DMS114 treated with DMSO at 0.1 percent for 48 hours (cell line): ENCODE data around the gene FSD1.
"Not testable (repeated sequence)": the region's sequence is repeated elsewhere in the genome, so short reads cannot be mapped to it uniquely, and the experiment has no call there.

Experiments
- DNase-seq: peaks from one replicate; lab custom pipeline; 2025; ENCODE audit not compliant: unreplicated experiment; lab: John Stamatoyannopoulos, UW

The FSD1 gene

DNA sequence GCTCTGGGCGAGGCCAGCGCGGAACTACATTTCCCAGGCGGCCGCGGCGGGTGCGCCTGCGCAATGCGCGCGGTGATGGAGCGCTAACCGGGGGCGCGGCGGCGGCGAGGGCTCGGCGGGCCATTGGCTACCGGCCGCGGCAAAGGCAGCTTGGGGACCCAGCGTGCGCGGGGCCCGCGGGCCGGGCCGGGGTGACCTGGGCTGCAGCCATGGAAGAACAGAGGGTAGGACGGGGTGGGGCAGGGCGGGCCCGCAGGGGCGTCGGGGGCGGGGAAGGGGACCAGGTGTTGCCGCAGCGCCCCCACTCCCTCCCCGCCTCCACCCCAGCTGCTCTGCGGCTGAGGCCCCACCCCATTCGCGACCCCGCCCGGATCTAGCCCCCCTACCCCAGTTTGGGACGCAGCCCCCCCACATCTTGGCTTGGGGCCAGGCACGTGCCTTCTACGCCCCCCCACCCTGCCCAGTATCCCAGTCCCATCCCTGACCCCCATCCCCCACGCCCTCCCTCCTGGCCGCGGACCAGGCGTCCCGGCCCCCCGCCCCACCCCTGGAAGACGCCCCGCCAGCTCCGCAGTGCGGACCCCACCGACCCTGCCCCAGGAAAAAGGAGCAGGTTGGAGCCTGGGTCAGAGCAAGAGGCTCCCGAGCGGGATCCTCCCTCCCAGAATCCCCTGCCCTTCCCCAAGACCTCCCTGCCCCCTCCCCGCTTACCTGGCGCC lies at the start of gene FSD1:
Gene FSD1 (plus strand): TSS at position 61 of the 719 bp plus-strand sequence. CDS start 149 bp downstream, at position 210.
- peak; percentile 16 for DNase-seq

DNA sequence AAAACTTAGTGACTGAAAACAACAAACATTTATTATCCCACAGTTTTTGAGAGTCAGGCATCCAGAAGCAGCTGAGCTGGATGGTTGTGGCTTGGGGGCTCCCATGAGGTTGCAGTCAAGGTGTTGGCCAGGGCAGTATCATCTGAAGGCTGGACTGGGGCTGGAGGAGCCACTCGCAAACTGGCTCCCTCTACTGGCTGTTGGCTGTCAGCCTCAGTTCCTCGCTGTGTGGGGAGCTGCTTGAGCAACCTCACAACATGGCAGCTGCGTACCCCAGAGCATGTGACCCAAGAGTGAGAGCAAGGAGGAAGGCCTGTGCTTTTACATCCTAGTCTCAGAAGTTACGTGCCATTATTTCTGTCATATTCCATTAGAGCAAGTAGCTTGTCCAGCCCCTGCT lies 47.8 kb upstream of the FSD1 start:
- DNase-seq, result no peak

DNA sequence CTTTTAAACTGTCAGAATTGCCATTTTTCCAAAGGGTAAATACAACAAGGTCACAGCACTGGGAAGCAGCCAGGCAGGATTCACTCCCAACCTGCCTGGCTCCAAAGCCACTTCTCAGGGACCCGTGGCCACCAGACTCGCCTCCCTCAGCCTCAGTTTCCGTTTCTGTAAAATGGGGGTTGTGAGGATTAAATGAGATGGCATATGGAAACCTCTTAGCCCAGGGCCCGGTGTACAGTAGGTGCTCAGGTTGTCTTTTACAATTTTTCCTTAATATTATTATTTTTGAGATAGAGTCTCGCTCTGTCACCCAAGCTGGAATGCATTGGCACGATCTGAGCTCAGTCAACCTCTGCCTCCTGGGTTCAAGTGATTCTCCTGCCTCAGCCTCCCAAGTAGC lies 47.4 kb upstream of the FSD1 start:
- no peak for DNase-seq

DNA sequence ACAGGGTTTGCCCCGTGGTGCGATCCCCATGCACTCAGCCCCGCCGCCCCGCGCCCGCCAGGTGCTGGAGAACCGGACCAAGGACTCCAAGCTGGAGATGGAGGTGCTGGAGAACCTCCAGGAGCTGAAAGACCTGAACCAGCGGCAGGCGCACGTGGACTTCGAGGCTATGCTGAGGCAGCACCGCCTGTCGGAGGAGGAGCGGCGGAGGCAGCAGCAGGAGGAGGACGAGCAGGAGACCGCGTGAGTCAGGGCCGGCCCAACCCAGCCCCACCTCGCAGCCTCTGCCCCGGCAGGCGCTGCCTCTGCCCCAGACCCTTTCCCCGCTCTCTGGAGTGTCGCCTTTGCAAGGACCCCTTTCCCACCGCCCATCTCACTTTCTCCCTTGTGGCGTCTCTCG lies 46.2 kb upstream of the FSD1 start:
- DNase-seq, result no peak

DNA sequence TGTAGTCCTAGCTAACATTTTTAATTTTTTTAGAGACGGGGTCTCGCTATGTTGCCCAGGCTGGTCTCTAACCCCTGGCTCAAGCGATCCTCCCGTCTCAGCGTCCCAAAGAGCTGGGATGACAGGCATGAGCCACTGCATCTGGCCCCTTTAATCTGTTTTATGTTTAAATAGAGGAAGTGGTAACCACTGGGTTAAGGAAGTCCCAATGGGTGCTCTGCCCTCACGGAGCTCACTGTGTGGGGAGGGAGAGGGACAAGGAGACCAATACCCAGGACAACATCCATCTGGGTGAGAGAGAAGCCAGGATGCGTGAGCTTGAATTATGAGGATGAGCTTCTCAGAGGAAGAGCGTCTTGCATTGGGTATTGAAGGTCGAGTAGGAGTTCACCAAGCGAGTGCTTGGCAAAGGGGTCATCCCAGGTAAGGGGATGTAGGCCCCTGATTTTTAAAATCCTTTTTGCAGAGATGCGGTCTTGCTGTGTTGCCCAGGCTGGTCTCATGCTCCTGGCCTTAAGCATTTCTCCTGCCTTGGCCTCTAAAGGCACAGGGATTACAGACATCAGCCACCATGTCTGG lies 43.7 kb upstream of the FSD1 start:
- DNase-seq, result no peak

DNA sequence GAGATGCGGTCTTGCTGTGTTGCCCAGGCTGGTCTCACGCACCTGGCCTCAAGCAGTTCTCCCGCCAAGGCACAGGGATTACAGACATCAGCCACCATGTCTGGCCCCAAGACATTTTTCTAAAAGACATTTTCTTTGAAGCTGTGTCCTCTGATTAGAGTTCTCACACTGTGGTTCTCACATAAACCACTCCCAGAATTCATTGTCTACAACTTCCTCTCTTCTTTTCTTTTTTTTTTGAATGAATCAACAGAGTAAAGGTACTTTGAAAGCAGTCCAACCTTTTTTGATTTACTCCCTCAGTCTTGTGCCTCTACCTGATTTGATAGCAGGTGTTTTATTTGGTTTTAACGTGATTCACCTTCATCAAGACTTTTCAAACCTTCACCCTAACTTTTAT lies 39.6 kb upstream of the FSD1 start:
- no peak for DNase-seq

DNA sequence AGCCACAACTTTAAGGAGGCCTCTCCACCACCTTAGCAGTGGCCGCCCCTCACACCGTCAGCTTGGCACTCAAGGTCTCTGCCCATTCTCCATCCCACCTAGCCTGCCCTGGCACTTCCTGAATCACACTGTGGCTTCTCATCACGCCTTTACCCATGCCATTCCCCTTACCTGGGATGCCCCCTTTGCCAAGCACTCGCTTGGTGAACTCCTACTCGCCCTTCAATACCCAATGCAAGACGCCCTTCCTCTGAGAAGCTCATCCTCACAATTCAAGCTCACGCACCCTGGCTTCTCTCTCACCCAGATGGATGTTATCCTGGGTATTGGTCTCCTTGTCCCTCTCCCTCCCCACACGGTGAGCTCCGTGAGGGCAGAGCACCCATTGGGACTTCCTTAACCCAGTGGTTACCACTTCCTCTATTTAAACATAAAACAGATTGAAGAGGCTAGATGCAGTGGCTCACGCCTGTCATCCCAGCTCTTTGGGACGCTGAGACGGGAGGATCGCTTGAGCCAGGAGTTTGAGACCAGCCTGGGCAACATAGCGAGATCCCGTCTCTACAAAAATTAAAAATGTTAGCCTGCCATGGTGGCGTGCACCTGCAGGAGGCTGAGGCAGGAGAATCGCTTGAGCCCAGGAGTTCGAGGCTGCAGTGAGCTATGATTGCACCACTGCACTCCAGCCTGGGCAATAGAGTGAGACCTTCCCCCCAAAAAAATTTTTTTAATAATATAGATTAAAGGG lies 38.0 kb upstream of the FSD1 start:
- DNase-seq, result no peak

DNA sequence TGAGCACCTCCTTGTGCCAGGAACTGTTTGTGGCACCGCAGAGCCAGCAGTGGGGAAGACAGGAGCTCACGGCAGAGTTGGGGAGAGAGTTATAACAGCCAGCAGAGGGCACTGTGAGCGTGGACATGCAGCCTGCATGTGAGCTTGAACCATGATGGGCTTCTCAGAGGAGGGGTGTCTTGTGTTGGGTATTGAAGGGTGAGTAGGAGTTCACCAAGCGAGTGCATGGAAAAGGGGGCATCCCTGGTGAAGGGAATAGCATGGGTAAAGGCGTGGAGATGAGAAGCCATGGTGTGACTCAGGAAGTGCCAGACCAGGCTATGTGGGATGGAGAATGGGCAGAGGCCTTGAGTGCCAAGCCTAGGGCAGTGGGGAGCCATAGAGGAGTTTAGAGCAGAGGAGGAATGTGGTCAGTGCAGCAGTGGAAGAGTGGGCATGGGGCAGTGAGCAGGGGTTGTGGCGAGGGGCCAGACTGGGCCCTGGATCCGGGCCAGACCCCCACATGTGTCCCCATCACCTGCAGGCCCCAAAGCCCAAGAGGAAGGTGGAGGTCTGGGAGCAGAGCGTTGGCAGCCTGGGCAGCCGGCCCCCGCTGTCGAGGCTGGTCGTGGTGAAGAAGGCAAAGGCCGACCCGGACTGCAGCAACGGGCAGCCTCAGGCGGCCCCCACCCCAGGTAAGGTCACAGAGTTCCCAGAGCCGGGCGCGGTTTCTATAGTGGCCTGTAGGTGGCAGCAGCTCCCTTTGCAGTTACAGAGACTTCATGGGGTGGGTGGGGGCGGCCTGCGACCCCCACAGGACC lies 37.1 kb upstream of the FSD1 start:
- no peak for DNase-seq

DNA sequence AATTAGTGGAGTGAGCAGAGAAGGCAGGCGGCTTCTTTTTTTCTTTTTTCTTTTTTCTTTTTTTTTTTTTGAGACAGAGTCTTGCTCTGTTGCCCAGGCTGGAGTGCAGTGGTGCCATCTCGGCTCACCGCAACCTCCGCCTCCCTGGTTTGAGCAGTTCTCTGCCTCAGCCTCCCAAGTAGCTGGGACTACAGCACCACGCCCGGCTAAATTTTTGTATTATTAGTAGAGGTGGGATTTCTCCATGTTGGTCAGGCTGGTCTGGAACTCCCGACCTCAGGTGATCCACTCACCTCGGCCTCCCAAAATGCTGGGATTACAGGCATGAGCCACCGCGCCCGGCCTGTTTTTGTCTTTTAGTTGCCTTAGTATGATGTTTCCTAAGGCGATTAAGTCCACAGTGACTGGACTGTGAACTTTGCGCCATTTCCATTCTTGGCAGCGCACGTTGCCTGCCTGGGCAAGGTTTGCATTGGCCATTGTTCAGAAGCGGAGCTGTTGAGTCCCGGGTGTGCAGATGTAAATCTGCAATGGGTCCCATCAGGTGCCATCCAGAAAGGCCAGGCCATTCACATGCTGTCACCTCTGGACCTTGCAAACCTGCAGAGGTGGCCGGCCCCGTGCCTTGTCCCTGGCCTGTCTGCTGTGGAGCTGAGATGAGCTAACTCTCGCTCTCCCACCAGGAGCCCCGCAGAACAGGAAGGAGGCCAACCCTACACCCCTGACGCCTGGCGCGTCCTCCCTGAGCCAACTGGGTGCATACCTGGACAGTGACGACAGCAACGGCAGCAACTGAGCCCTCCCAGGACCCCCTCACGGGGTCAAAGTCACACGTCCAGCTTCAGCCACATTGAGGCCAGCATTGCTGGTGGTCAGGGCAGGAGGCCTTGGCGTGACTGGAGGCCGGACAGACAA lies 36.2 kb upstream of the FSD1 start:
- no peak for DNase-seq

DNA sequence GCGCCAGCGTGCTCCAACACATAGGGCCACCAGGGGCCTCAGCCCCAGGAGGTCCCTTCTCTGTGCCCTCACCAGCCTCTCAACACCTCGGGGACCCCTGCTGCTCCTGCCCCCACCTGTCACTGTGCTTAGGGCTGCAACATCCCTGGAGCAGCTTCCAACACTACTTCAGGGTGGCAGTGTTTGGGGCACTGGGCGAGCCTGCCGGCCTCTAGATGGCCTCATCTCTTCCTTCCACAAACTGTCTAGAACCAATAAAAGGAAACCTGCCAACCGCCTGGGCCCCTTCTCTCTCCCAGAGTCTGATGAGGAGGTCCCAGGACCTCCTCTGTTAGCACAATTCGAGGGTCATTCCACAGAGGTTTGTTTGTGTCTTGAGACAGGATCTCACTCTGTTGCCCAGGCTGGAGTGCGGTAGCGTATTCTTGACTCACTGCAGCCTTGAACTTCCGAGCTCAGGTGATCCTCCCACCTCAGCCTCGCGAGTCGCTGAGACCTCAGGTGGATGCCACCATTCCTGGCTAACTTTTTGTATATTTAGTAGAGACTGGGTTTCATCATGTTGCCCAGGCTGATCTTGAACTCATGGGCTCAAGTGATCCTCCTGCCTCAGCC lies 35.5 kb upstream of the FSD1 start:
- DNase-seq, result no peak

DNA sequence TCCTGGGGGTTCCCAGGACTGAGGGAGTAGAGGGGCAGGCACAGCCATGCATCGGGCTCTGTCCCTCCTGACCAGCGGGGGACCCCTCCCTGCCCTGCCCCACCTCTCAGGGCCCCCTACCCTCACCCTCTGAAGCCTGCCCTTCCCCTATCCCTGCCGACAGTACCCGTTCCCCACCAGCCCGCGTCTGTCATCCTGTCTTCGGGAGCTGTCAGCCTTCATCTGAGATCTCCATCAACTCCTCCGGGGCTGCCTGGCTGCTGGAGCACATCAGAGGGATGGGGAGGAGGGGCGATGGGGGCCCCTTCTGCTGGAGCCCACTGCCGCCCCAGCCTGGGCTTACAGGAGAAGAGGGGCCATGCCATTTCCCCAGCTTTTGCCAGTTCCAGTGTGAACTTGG lies 31.5 kb upstream of the FSD1 start:
- DNase-seq, result no peak

DNA sequence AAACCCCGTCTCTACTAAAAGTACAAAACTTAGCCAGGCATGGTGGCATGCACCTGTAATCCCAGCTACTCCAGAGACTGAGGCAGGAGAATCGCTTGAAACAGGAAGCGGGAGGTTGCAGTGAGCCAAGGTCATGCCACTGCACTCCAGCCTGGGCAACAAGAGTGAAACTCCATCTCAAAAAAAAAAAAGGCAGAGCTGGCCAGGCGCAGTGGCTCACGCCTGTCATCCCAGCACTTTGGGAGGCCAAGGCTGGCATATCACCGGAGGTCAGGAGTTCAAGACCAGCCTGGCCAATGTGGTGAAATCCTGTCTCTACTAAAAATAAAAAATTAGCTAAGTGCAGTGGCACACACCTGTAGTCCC lies 30.1 kb upstream of the FSD1 start:
- not testable (repeated sequence) for DNase-seq

DNA sequence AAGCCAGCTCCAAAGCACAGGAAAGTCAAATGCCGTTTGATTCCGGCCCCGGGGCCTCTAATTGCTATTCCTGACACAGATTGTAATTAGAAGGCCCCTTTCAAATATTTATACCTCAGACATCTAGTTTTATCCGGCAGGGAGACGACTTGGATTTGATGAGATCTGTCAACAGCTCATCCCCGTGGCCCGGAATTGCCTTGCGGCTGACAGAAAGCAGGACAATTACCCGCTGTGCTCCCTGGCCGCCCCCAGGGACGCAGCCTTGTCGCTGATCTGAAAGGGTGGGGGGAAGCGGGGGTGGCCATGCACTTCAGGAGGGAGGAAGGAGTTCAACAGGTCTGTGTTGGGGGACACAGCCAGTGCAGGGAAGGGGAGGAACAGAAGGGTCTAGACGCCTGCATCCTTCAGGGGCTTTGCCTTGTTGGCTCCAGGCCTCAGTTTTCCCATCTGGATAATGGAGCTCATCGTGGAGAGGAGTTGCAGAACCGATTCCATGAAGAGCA lies 27.2 kb upstream of the FSD1 start:
- DNase-seq, result no peak

DNA sequence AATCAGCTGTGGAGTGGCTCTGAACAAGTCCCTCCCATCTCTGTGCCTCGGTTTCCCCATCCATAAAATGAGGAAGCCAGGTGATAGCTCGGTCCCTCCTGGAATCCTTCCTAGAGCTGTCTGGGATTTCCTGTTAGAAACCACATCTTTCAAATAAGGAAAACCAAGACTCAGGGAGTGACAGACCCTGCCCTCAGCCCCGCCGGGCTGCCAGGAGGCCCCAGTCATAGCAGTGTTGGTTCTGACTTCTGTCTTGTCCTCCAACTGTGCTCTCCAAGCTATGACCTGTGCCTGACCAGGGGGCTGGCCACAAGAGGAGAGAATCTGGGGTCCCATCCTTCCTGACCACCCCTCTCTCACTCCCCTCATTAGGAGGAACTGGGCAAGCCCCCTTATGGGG lies 26.4 kb upstream of the FSD1 start:
- DNase-seq, result no peak

DNA sequence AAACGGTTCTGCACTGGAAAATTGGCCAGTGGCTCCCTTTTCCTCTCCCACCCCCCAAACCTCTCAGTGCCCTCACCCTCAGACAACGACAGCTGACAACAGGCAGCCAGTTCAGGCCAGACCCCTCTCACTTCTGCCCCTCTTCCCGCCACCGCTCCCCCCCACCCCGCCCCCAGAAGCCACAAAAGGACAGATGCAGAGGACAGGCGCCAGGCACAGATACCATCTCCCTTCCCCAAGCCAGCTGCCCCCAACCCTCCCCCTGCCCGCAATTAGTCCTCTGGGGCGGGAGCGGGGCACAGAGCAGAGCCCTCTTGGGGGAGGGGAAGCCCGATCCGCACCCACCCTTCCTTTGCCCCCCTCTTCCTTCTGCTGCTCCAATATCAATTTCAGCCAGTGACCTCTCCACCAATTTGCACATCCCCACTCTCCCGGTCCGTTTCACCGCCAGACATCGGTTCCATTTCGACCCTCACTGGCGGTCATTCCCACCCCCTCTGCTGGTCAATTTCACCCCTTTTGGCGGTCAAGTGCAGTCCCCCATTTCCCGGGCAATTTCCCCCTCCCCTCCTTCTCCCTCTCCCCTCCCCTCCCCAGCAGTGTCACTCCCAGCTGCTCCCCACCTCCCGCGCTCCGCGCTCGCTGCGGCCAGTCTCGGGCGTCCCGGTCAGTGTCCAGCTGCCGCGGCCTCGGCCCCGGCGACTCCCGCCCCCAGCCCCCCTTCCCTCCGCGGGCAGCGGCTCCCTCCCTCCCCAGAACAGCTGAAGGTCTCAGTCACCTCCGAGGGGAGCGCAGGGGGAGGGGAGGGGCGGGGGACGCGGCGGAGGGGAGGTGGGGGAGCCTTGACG lies 25.8 kb upstream of the FSD1 start, which contains the start of gene SHD:
Gene SHD (plus strand): TSS at position 848 of the 848 bp plus-strand sequence. CDS start 798 bp downstream, outside the sequence.
- DNase-seq, result no peak

DNA sequence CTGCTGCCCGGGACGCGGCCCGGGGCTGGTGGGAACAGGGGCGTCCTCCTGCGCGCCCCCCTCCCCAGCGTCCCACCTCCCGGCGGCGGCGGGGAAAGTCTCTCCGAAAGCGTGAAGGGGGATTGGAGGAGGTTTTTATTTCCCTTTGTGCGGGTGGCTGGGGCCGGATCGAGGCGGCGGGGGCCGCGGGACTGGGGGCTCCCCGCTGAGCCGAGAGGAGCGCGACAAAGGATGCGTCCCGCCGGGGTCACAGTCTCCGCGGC lies 25.2 kb upstream of the FSD1 start:
- DNase-seq, result no peak

DNA sequence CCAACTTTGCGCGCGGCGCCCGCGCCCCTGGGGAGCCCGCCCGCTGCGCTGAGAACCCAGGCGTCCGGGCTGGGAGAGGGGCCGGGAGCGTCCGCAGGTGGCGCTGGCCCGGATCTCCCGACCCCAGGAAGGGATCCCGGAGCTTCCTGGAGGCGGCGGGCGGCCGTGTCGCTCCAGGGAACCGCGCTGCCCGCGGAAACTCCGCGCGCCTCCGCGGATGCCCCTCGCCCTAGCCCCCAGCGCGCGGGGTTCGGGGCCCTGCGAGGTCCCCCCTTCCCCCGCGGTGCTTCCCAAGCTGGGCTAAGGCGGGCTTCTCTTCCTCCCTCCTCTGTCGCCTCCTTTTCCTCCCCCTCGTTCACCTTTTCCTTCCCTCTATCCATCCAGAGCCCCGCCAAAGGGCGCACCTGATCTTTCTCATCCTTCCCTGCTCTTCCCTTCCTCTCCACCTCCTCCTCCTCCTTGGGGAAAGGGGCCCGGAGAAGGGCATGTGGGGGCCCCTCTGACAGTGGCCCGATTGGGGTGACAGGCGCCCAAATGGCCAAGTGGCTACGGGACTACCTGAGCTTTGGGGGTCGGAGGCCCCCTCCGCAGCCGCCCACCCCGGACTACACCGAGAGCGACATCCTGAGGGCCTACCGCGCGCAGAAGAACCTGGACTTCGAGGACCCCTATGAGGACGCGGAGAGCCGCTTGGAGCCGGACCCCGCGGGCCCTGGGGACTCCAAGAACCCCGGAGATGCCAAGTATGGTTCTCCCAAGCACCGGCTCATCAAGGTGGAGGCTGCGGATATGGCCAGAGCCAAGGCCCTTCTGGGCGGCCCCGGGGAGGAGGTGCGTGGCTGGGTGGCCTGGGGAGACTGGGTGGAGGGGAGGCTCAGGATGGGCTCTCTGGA lies 24.6 kb upstream of the FSD1 start:
- DNase-seq, result no peak
